ENCODE measurements around the gene FAM47E.

FAM47E gene

GRCh38 chr4:76307660-76308014 is 56.1 kb downstream of the FAM47E start:
- no peaks in the 10 kb centered on the region for H3K36me3 ChIP-seq (ENCODE audit: control insufficient read depth, insufficient read depth, low read length)
- DNase-seq: no peak
- peaks cover 19% of the 10 kb centered on the region for H3K4me1 ChIP-seq (ENCODE audit: control insufficient read depth, insufficient read depth, low read length, poor library complexity, severe bottlenecking)
- no peak overlapping the region for H3K27ac ChIP-seq (ENCODE audit: insufficient read depth, low read length, poor library complexity, severe bottlenecking)
- no peaks in the 10 kb centered on the region for H3K9me3 ChIP-seq (ENCODE audit: control insufficient read depth, low read length)
- H3K27me3 ChIP-seq (replicated peaks; ENCODE audit: control insufficient read depth, insufficient read depth, low read length, poor library complexity, severe bottlenecking): no peaks in the 10 kb centered on the region
- H3K4me3 ChIP-seq (ENCODE audit: insufficient read depth, low read depth, low read length, poor library complexity, severe bottlenecking): no peak overlapping the region

- Histone ChIP-seq H3K36me3 (ENCODE audit: control insufficient read depth, insufficient read depth, low read length) (no peaks in the 10 kb centered on the region), H3K9me3 (ENCODE audit: control insufficient read depth, low read length) (no peaks in the 10 kb centered on the region), H3K27ac (ENCODE audit: insufficient read depth, low read length, poor library complexity, severe bottlenecking) (no peak overlapping the region), H3K27me3 (replicated peaks; ENCODE audit: control insufficient read depth, insufficient read depth, low read length, poor library complexity, severe bottlenecking) (no peaks in the 10 kb centered on the region), H3K4me3 (ENCODE audit: insufficient read depth, low read depth, low read length, poor library complexity, severe bottlenecking) (no peak overlapping the region), H3K4me1 (ENCODE audit: control insufficient read depth, insufficient read depth, low read length, poor library complexity, severe bottlenecking) (peaks cover 19% of the 10 kb centered on the region)
- no peak for DNase-seq
Measured at GRCh38 chr4:76308548-76308947, 57.0 kb downstream of the FAM47E start.

GRCh38 chr4:76309939-76310550 is 58.5 kb downstream of the FAM47E start:
- Histone ChIP-seq H3K4me1 (ENCODE audit: control insufficient read depth, insufficient read depth, low read length, poor library complexity, severe bottlenecking) (peaks cover 9% of the 10 kb centered on the region), H3K27ac (ENCODE audit: insufficient read depth, low read length, poor library complexity, severe bottlenecking) (no peak overlapping the region), H3K4me3 (ENCODE audit: insufficient read depth, low read depth, low read length, poor library complexity, severe bottlenecking) (no peak overlapping the region), H3K9me3 (ENCODE audit: control insufficient read depth, low read length) (no peaks in the 10 kb centered on the region), H3K27me3 (replicated peaks; ENCODE audit: control insufficient read depth, insufficient read depth, low read length, poor library complexity, severe bottlenecking) (no peaks in the 10 kb centered on the region), H3K36me3 (ENCODE audit: control insufficient read depth, insufficient read depth, low read length) (no peaks in the 10 kb centered on the region)
- DNase-seq: no peak

- H3K4me3 ChIP-seq (ENCODE audit: insufficient read depth, low read depth, low read length, poor library complexity, severe bottlenecking): no peak overlapping the region
- no peaks in the 10 kb centered on the region for H3K36me3 ChIP-seq (ENCODE audit: control insufficient read depth, insufficient read depth, low read length)
- H3K4me1 ChIP-seq (ENCODE audit: control insufficient read depth, insufficient read depth, low read length, poor library complexity, severe bottlenecking): peaks cover 4% of the 10 kb centered on the region
- H3K27ac ChIP-seq (ENCODE audit: insufficient read depth, low read length, poor library complexity, severe bottlenecking): no peak overlapping the region
- no peak for DNase-seq
- H3K27me3 ChIP-seq (replicated peaks; ENCODE audit: control insufficient read depth, insufficient read depth, low read length, poor library complexity, severe bottlenecking): no peaks in the 10 kb centered on the region
- no peaks in the 10 kb centered on the region for H3K9me3 ChIP-seq (ENCODE audit: control insufficient read depth, low read length)
Measured at GRCh38 chr4:76310683-76311082, 59.2 kb downstream of the FAM47E start.

- Histone ChIP-seq H3K9me3 (ENCODE audit: control insufficient read depth, low read length) (no peaks in the 10 kb centered on the region), H3K36me3 (ENCODE audit: control insufficient read depth, insufficient read depth, low read length) (no peaks in the 10 kb centered on the region), H3K27ac (ENCODE audit: insufficient read depth, low read length, poor library complexity, severe bottlenecking) (no peak overlapping the region), H3K4me3 (ENCODE audit: insufficient read depth, low read depth, low read length, poor library complexity, severe bottlenecking) (no peak overlapping the region), H3K27me3 (replicated peaks; ENCODE audit: control insufficient read depth, insufficient read depth, low read length, poor library complexity, severe bottlenecking) (no peaks in the 10 kb centered on the region), H3K4me1 (ENCODE audit: control insufficient read depth, insufficient read depth, low read length, poor library complexity, severe bottlenecking) (peaks cover 4% of the 10 kb centered on the region)
- no peak for DNase-seq
Measured at GRCh38 chr4:76311896-76312331, 60.4 kb downstream of the FAM47E start.

GRCh38 chr4:76312457-76312856 is 60.9 kb downstream of the FAM47E start:
- H3K27ac ChIP-seq (ENCODE audit: insufficient read depth, low read length, poor library complexity, severe bottlenecking): no peak overlapping the region
- H3K4me1 ChIP-seq (ENCODE audit: control insufficient read depth, insufficient read depth, low read length, poor library complexity, severe bottlenecking): no peaks in the 10 kb centered on the region
- no peak for DNase-seq
- H3K9me3 ChIP-seq (ENCODE audit: control insufficient read depth, low read length): no peaks in the 10 kb centered on the region
- H3K4me3 ChIP-seq (ENCODE audit: insufficient read depth, low read depth, low read length, poor library complexity, severe bottlenecking): no peak overlapping the region
- H3K36me3 ChIP-seq (ENCODE audit: control insufficient read depth, insufficient read depth, low read length): no peaks in the 10 kb centered on the region
- no peaks in the 10 kb centered on the region for H3K27me3 ChIP-seq (replicated peaks; ENCODE audit: control insufficient read depth, insufficient read depth, low read length, poor library complexity, severe bottlenecking)

GRCh38 chr4:76313547-76313946 is 62.0 kb downstream of the FAM47E start:
- Histone ChIP-seq H3K4me3 (ENCODE audit: insufficient read depth, low read depth, low read length, poor library complexity, severe bottlenecking) (no peak overlapping the region), H3K4me1 (ENCODE audit: control insufficient read depth, insufficient read depth, low read length, poor library complexity, severe bottlenecking) (no peaks in the 10 kb centered on the region), H3K36me3 (ENCODE audit: control insufficient read depth, insufficient read depth, low read length) (no peaks in the 10 kb centered on the region), H3K27me3 (replicated peaks; ENCODE audit: control insufficient read depth, insufficient read depth, low read length, poor library complexity, severe bottlenecking) (no peaks in the 10 kb centered on the region), H3K9me3 (ENCODE audit: control insufficient read depth, low read length) (no peaks in the 10 kb centered on the region), H3K27ac (ENCODE audit: insufficient read depth, low read length, poor library complexity, severe bottlenecking) (no peak overlapping the region)
- DNase-seq: no peak

- Histone ChIP-seq H3K4me3 (ENCODE audit: insufficient read depth, low read depth, low read length, poor library complexity, severe bottlenecking) (no peak overlapping the region), H3K36me3 (ENCODE audit: control insufficient read depth, insufficient read depth, low read length) (no peaks in the 10 kb centered on the region), H3K27ac (ENCODE audit: insufficient read depth, low read length, poor library complexity, severe bottlenecking) (no peak overlapping the region), H3K9me3 (ENCODE audit: control insufficient read depth, low read length) (no peaks in the 10 kb centered on the region), H3K27me3 (replicated peaks; ENCODE audit: control insufficient read depth, insufficient read depth, low read length, poor library complexity, severe bottlenecking) (no peaks in the 10 kb centered on the region), H3K4me1 (ENCODE audit: control insufficient read depth, insufficient read depth, low read length, poor library complexity, severe bottlenecking) (no peaks in the 10 kb centered on the region)
- no peak for DNase-seq
Measured at GRCh38 chr4:76315267-76315918, 63.9 kb downstream of the FAM47E start.

GRCh38 chr4:76316131-76316530 is 64.6 kb downstream of the FAM47E start:
- DNase-seq: no peak
- Histone ChIP-seq H3K4me3 (ENCODE audit: insufficient read depth, low read depth, low read length, poor library complexity, severe bottlenecking) (no peak overlapping the region), H3K9me3 (ENCODE audit: control insufficient read depth, low read length) (no peaks in the 10 kb centered on the region), H3K27me3 (replicated peaks; ENCODE audit: control insufficient read depth, insufficient read depth, low read length, poor library complexity, severe bottlenecking) (no peaks in the 10 kb centered on the region), H3K27ac (ENCODE audit: insufficient read depth, low read length, poor library complexity, severe bottlenecking) (no peak overlapping the region), H3K4me1 (ENCODE audit: control insufficient read depth, insufficient read depth, low read length, poor library complexity, severe bottlenecking) (no peaks in the 10 kb centered on the region), H3K36me3 (ENCODE audit: control insufficient read depth, insufficient read depth, low read length) (no peaks in the 10 kb centered on the region)

GRCh38 chr4:76322236-76322635 is 70.7 kb downstream of the FAM47E start:
- H3K36me3 ChIP-seq (ENCODE audit: control insufficient read depth, insufficient read depth, low read length): no peaks in the 10 kb centered on the region
- H3K4me1 ChIP-seq (ENCODE audit: control insufficient read depth, insufficient read depth, low read length, poor library complexity, severe bottlenecking): no peaks in the 10 kb centered on the region
- no peaks in the 10 kb centered on the region for H3K9me3 ChIP-seq (ENCODE audit: control insufficient read depth, low read length)
- no peak for DNase-seq
- no peaks in the 10 kb centered on the region for H3K27me3 ChIP-seq (replicated peaks; ENCODE audit: control insufficient read depth, insufficient read depth, low read length, poor library complexity, severe bottlenecking)
- no peak overlapping the region for H3K4me3 ChIP-seq (ENCODE audit: insufficient read depth, low read depth, low read length, poor library complexity, severe bottlenecking)
- no peak overlapping the region for H3K27ac ChIP-seq (ENCODE audit: insufficient read depth, low read length, poor library complexity, severe bottlenecking)

Data from effector memory CD4-positive, alpha-beta T cell (primary cell).